ENCODE data around the gene TTC28. TPM values are rescaled to one million over a fixed set of nuclear protein-coding genes. Genes with fewer than 3 reads are reported as not detected.

Gene TTC28
- total RNA-seq, 1 donor from 2014 or later = 23.2 TPM

DNA sequence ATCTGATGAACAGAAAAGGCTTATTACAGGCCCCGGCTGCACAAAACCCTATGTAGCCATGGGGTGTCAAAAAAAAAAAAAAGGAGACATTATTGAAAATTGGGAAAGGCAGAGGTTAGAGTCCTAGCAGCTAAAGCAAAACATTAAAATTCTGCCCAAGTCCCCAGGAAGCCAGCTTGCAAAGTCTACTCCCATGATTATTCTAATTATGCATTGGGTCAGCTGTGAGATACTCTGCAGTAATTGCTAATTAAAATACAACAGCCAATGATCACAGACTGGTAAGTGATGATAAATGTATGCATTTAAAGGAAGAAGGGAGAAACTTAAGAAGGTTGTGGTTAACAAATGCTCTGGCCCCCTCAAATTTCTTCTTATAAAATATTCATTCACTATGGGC, 473.7 kb downstream of the TTC28 start:
- H3K27ac Mint-ChIP-seq (ENCODE audit: unreplicated experiment) = no peak overlapping the region
- peaks cover 4% of the 10 kb centered on the region for H3K36me3 Mint-ChIP-seq (ENCODE audit: low read depth, unreplicated experiment)

GRCh38 chr22:28204382-28204781, 475.3 kb downstream of the TTC28 start:
- Mint-ChIP-seq H3K36me3 (ENCODE audit: low read depth, unreplicated experiment) (no peaks in the 10 kb centered on the region), H3K27me3 (ENCODE audit: low read depth, unreplicated experiment) (no peaks in the 10 kb centered on the region), H3K27ac (ENCODE audit: unreplicated experiment) (no peak overlapping the region), H3K4me1 (ENCODE audit: low read depth, unreplicated experiment) (no peaks in the 10 kb centered on the region), H3K9me3 (ENCODE audit: unreplicated experiment) (no peaks in the 10 kb centered on the region), H3K4me3 (ENCODE audit: unreplicated experiment) (no peak overlapping the region)
- no peak overlapping the region for H2AFZ ChIP-seq (ENCODE audit: low read depth, low read length)
- H3K9me3 ChIP-seq (ENCODE audit: insufficient read depth, low read depth, low read length) = no peaks in the 10 kb centered on the region
- TF ChIP-seq CTCF (IDR thresholded peaks at IDR 0.05; ENCODE audit: insufficient read depth, low read depth, low read length) (no peak), EZH2 (IDR thresholded peaks at IDR 0.05; ENCODE audit: insufficient read depth, low read length) (no peak)
- no peaks in the 10 kb centered on the region for H4K20me1 ChIP-seq (ENCODE audit: insufficient read depth, low read length)
- H3K27me3 ChIP-seq (ENCODE audit: insufficient read depth, low read length) = no peaks in the 10 kb centered on the region
- H3K9ac ChIP-seq (ENCODE audit: low read length) = no peak overlapping the region
- DNase-seq (ENCODE audit: low read depth) (no peak), FAIRE-seq (no peak)
- no peaks in the 10 kb centered on the region for H3K36me3 ChIP-seq (ENCODE audit: insufficient read depth, low read length)
- H3K27ac ChIP-seq (ENCODE audit: low read depth, low read length) = no peak overlapping the region
- no peak overlapping the region for H3K4me3 ChIP-seq (ENCODE audit: insufficient read depth, low read depth, low read length)
- H3K79me2 ChIP-seq (ENCODE audit: insufficient read depth, low read length) = no peaks in the 10 kb centered on the region
- peaks cover 10% of the 10 kb centered on the region for H3K4me1 ChIP-seq (ENCODE audit: insufficient read depth, low read length)
- H3K4me2 ChIP-seq (ENCODE audit: low read length) = no peak overlapping the region

More for the DNA sequence above, 473.7 kb downstream of the TTC28 start:
- no peaks in the 10 kb centered on the region for H4K20me1 ChIP-seq (ENCODE audit: insufficient read depth, low read length)
- H2AFZ ChIP-seq (ENCODE audit: low read depth, low read length) = no peak overlapping the region
- Mint-ChIP-seq H3K4me3 (ENCODE audit: unreplicated experiment) (no peak overlapping the region), H3K9me3 (ENCODE audit: unreplicated experiment) (peaks cover 6% of the 10 kb centered on the region), H3K4me1 (ENCODE audit: low read depth, unreplicated experiment) (no peaks in the 10 kb centered on the region), H3K27me3 (ENCODE audit: low read depth, unreplicated experiment) (no peaks in the 10 kb centered on the region)
- TF ChIP-seq EZH2 (IDR thresholded peaks at IDR 0.05; ENCODE audit: insufficient read depth, low read length) = no peak
- TF ChIP-seq CTCF (IDR thresholded peaks at IDR 0.05; ENCODE audit: insufficient read depth, low read depth, low read length) = no peak
- H3K9ac ChIP-seq (ENCODE audit: low read length) = no peak overlapping the region
- no peaks in the 10 kb centered on the region for H3K36me3 ChIP-seq (ENCODE audit: insufficient read depth, low read length)
- H3K9me3 ChIP-seq (ENCODE audit: insufficient read depth, low read depth, low read length) = no peaks in the 10 kb centered on the region
- H3K4me2 ChIP-seq (ENCODE audit: low read length) = no peak overlapping the region
- FAIRE-seq (no peak), DNase-seq (ENCODE audit: low read depth) (no peak)
- no peak overlapping the region for H3K4me3 ChIP-seq (ENCODE audit: insufficient read depth, low read depth, low read length)
- H3K27ac ChIP-seq (ENCODE audit: low read depth, low read length) = no peak overlapping the region
- H3K4me1 ChIP-seq (ENCODE audit: insufficient read depth, low read length) = peaks cover 10% of the 10 kb centered on the region
- H3K79me2 ChIP-seq (ENCODE audit: insufficient read depth, low read length) = no peaks in the 10 kb centered on the region
- H3K27me3 ChIP-seq (ENCODE audit: insufficient read depth, low read length) = no peaks in the 10 kb centered on the region

DNA sequence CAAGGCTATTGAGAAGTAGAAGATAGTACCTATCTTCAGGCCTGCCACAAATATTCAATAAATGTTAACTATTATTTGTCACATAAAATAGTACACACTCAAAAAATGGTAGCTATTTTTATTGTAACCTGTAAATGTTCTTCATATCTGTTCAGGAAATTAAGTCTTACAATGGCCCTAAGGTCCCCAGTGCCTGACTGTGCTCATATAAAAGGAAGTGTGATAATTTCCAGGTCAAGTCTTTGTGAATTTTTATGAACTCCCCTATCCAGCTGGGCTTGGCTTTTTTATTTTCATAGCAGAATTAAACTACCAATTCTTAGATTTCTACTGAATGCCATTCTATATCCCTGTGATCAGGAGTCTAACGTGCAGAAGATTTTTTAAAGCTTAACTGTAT, 476.4 kb downstream of the TTC28 start:
- H3K9me3 Mint-ChIP-seq (ENCODE audit: unreplicated experiment) = no peaks in the 10 kb centered on the region
- FAIRE-seq (no peak), DNase-seq (ENCODE audit: low read depth) (no peak)
- Histone ChIP-seq H3K4me3 (ENCODE audit: insufficient read depth, low read depth, low read length) (no peak overlapping the region), H3K9ac (ENCODE audit: low read length) (no peak overlapping the region), H3K27me3 (ENCODE audit: insufficient read depth, low read length) (no peaks in the 10 kb centered on the region), H3K9me3 (ENCODE audit: insufficient read depth, low read depth, low read length) (no peaks in the 10 kb centered on the region), H3K4me1 (ENCODE audit: insufficient read depth, low read length) (peaks cover 10% of the 10 kb centered on the region), H2AFZ (ENCODE audit: low read depth, low read length) (no peak overlapping the region), H3K79me2 (ENCODE audit: insufficient read depth, low read length) (no peaks in the 10 kb centered on the region), H3K36me3 (ENCODE audit: insufficient read depth, low read length) (no peaks in the 10 kb centered on the region), H3K4me2 (ENCODE audit: low read length) (no peak overlapping the region), H3K27ac (ENCODE audit: low read depth, low read length) (no peak overlapping the region), H4K20me1 (ENCODE audit: insufficient read depth, low read length) (no peaks in the 10 kb centered on the region)
- H3K4me1 Mint-ChIP-seq (ENCODE audit: low read depth, unreplicated experiment) = no peaks in the 10 kb centered on the region
- no peaks in the 10 kb centered on the region for H3K27me3 Mint-ChIP-seq (ENCODE audit: low read depth, unreplicated experiment)
- TF ChIP-seq CTCF (IDR thresholded peaks at IDR 0.05; ENCODE audit: insufficient read depth, low read depth, low read length) (no peak), EZH2 (IDR thresholded peaks at IDR 0.05; ENCODE audit: insufficient read depth, low read length) (no peak)
- H3K36me3 Mint-ChIP-seq (ENCODE audit: low read depth, unreplicated experiment) = no peaks in the 10 kb centered on the region
- H3K27ac Mint-ChIP-seq (ENCODE audit: unreplicated experiment) = no peak overlapping the region
- H3K4me3 Mint-ChIP-seq (ENCODE audit: unreplicated experiment) = no peak overlapping the region
